CD4-positive, alpha-beta T cell treated with Interferon gamma for 1 hour (primary cell): Measurements from ENCODE around the gene PKD1.
"Not testable (repeated sequence)": the region's sequence is repeated elsewhere in the genome, so short reads cannot be mapped to it uniquely, and the experiment has no call there.

Experiments used
- DNase-seq: peaks from one replicate; pipeline ENCODE4 v3.0.0-alpha.2; 2020

Gene PKD1

DNA sequence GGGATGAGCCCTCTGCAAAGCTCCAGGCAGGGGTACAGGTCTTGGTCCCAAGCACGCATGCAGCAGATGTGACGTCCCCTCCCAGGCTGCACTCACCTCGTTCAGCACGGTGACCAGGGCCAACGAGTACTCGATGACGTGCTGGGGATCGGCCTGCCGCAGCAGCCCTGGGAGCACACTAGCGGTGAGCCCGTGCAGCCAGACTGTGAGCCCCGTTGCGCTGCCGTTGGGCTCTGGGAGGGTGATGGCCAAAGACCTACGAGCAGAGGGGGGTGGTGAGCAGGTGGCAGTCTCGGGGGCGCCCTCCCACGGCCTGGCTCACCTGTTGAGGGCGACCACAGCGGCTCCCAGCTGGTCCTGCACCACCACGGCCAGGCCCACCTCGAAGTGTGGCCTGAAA lies 29.9 kb downstream of the PKD1 start:
- DNase-seq, result not testable (repeated sequence)

DNA sequence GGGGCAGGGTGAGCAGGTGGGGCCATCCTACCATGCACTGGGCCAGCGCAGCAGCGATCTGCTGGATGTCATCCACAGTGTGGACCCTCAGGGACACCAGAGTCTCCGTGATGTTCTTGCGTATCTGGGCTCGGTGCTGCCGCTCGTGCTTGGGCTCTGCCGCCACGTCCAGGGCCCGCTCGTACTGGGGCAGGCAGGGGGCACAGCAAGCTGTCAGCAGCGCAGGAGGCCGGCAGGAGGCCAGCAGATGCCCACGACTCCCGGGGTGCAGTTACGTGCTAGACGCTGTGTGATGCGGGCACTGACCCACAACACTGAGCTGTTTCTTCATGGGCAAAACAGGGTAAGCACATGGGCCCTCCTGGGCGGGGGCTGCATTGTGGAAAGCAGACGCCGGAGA lies 30.4 kb downstream of the PKD1 start:
- DNase-seq, result not testable (repeated sequence)

DNA sequence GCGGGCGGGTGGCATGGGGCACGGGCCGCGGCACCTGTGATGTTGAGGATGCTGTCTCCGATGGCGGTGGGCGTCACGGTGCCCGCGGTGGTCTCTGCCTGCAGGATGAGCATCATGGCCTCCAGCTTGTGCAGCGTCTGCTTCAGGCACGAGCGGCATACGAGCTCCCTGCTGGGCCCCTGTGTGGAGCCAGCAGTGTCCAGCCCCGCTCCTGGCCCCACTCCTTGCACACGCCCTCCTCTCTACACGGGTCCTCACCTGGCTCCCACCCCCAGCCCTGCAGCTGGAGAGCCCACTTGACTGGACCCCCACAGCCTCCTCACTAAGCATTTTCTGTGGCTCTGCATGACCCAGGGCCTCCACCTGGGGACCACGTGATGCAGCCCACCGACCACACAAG lies 31.2 kb downstream of the PKD1 start:
- not testable (repeated sequence) for DNase-seq

DNA sequence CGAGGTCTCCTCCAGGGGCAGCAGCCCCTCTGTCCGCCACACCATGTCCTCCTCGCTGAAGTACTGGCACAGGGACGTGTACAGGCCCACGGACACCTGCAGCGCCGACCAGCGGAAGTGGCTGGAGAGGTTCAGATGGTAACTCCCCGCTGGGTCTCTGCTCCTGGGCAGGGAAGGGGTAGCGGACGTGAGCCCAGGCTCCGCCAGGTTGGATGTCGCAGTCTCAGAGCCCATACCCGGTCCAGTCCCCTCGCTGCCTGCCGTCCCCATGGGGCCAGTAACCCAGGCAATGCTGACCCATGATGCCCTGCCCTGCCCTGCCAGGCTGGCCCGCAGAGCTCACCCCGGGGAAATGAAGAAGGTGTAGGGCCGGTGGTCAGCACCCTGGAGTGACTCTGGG lies 33.2 kb downstream of the PKD1 start:
- DNase-seq, result no peak

DNA sequence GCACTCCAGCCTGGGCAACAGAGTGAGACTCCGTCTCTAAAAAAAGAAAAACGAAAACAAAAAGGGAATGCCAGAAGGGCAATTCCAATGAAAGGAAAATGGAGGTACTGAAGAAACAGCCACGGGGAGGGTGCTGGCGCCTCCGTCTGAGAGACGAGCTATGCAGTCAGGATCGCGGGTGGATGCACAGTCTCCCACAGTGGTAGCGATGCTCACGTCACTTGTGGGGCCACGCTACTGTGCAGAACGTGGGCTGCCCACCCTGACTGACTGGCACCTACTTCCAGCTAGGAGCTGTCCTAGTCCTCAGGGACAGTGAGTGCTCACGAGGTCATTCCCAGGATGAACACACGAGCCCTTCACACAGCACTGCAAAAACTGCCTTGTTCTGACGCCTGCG lies 34.1 kb downstream of the PKD1 start:
- not testable (repeated sequence) for DNase-seq

DNA sequence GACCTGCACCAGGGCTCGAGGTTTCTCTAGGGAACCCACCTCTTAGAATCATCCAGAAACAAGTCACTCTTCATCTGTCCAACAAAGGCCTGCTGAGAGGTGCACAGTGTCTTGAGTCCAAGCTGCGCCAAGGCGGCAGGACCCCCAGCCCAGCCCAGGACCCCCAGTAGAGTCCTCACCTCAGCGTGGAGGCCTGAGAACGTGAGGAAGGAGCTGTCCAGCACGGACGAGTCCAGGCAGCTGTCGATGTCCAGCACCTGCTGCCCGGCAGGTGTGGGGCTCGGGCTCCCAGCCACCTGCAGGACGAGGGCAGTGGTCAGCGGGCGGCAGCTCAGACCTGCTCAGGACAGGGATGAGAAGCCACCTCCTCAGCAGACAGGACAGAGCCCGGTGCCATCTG lies 38.0 kb downstream of the PKD1 start:
- not testable (repeated sequence) for DNase-seq

DNA sequence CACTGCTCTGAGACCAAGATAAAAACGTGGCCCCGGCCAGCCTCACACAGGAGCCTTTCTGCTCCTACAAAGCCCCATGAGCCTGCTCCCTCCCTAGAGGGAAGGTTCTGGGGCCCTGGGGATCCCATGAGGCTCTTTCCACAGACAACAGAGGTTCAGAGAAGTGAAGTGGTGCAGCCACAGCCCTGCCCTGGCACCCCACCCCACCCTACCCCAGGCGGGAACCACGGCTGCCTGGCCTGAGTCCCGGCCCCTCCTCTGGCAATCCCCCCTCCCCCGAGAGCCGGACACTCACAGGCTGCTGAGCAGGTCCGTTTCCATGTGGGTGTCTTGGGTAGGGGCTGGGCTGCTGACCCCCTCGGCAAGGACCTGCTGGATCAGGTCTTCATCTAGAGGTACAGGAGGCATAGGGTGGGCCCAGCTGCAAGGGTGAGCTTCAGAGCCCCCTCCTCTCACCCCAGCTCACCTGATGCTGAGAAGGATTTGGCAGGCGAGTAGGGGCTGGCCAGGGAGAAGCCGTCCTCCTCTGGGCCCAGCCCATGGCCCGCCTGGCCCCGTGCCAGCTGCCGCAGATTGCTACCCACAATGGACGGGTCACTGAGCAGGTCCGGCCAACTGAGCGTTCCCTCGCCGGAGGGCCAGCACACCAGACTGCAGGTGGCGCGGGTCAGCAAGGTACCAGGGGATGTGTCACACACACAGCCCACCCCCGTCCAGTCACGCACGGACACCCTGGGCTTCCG lies 38.7 kb downstream of the PKD1 start:
- no peak for DNase-seq

DNA sequence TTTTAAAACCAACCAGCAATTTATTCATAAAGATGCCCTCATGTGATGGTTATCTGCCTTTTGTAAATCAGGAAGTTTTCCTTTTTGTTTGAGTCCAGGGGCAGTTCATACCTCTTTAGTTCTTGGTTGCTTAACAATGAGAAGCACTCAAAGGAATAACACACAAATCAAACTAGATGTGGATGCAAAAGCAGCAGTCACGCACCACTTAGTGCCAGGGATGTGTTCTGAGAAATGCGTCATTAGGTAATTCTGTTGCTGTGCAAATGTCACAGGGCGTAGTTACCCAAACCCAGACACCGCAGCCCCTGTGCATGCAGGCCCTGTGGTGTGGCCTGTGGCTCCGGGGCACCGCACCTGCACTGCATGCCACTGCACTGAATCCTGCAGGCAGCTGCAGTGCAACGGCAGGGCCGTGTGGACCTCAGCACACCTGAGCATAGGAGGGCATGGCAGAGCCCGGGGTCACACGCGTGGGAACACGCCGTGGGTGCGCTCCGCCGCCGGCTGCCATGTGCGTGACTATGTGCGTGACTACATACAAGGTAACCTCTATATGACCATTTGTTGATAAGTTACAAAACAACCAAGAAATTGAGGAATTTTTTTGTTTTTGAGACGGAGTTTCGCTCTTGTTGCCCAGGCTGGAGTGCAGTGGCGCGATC lies 39.6 kb downstream of the PKD1 start:
- DNase-seq, result no peak

DNA sequence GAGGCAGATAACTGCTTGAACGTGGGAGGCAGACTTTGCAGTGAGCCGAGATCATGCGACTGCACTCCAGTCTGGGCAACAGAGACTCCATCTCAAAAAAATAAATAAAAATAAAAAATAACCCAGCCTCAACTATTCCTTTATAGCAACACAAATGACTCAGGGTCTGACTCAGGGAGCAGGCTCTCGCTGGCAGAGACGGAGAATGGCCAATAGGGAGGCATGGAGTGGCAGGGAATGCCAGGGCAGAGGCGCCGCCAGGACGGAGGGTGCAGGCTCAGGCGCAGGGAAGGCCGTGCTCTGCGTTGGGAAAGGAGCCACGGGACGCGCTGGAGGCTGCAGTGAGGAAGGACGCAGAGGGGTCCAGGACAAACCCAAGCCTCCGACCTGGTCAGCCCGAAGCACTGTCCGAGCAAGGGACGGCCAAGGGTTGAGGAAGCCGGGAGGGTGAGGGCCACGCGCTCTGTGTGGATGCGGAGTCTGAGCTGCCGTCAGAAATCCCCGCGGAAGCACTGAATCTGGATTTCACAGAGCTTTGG lies 40.3 kb downstream of the PKD1 start:
- no peak for DNase-seq

DNA sequence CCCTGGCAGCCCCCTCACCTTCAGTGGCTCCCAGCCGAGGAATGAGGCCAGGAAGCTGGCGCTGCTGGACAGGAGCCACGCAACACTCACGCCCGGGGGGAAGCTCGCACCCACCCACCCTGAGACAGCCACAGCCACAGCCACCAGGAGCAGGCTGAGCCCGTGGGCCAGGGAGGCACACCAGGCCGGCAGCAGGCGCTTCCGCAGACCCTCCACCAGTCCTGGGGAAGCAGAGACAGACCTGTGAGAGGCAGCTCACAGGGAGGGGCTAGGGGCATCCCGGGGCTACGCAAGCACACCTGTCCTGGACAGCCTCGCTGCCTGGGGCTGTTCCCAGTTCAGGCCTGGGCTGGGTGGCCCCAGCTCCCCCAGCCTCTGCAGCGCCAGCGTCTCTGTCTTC lies 41.9 kb downstream of the PKD1 start:
- DNase-seq, result no peak

DNA sequence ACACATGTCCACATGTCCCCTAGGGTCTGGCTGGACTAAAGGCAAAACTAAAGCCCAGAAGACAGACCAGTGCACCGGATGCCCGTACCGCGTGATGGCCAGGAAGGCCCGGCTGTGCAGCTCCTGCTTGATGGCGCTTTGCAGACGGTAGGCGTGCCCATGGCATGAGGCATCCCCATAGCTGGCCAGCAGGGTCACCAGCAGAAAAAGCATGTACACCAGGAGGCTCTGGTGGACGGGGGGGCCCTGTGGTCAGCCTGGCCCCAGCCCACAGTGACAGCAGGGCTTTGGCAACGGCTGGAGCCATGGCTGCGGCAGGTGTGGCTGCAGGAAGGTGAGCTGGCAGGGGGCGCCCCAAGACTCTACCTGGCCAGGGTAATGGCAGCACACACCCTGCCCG lies 42.8 kb downstream of the PKD1 start:
- no peak for DNase-seq

DNA sequence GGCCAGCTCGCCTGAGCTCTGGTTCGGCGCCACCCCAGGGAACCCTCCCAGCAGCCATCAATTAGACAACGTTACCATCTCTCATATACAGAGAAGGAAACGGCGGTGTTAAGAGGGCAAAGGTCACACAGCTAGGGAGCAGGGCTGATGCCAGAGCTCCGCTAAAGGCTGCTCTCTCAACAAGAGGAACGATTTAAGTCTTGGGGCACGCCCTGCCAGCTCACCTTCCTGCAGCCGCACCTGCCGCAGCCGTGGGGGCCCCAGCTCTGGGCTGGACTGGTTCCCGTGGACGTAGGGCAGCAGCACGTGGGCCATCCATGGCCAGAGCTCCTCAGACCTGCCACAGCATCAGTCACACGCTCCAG lies 43.5 kb downstream of the PKD1 start:
- DNase-seq, result no peak

DNA sequence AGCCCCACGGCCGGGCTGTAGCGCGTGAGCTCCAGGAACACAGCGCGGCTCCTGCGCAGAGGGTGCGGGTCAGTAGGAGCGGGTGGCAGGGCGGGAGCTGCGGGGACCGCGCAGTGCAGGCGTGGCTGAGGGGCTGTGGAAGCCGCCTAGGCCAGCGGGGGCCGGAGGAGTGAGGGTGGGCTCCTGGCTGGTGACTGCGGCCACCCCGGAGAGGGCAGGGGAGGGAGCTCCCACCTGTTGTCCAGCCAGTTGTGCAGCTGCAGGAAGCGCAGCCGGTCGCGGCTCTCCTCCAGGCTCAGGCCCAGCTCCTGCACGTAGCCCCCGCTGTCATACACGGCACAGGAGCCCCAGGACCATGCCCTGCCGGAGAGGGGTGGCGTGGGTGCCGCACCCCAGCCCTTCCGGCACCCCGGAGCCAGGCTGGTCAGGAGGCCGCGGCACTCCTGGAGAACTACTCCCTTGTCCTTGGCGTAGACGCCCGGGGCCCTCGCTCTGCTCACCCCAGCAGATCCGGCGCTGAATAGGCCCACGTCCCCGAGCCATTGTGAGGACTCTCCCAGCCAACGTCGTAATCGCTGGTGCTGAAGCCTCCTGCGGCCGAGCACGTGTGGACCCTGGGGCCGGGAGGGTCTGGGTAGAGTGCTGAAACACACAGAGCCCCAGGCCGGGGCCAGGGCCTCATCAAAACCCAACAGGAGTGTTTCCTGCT lies 44.0 kb downstream of the PKD1 start:
- DNase-seq, result no peak

DNA sequence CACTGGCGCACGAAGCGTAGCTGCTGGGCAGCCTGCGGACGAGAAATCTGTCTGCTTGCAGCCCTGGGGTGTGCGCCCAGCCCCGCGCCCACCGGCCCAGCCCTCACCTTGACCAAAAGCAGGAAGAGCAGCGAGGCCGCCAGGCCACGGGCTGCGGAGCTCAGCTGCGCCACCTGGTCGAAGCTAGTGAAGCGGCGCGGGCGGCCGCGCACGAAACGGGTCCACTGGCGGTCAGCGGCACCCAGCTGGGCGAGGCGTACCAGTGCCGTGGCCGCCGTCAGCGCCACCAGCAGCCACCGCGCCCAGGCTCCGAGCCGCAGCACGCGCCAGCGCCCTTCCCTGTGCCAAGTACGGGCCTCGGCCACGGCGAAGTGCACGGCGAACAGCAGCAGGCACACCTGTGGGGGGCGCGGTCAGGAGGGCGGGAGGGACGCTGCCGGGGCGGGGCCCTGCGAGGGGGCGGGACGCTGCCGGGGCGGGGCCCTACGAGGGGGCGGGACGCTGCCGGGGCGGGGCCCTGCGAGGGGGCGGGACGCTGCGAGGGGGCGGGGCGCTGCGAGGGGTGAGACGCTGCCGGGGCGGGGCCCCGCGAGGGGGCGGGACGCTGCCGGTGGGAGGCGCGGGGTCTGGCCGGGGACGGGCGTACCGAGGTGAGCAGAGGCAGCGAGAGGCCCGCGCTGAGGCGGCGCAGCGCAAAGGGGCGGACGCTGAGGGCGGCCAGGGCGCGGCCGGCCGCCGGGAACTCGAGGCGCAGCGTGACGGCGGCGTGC lies 44.7 kb downstream of the PKD1 start:
- peak; percentile 61 for DNase-seq

DNA sequence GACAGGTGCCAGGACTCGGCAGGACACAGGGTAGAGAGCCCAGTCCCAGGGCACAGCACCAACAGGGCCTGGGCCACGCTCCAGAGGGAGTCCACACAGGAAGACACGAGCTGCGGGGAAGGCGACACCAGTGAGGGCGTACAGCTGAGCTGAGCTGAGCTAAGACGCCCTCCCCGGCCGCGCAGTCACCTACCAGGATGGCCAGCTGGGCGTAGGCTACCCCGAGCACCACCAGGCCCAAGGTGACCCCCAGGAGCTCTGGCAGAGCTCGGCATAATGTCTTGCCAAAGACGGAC lies 45.3 kb downstream of the PKD1 start:
- DNase-seq, result no peak

DNA sequence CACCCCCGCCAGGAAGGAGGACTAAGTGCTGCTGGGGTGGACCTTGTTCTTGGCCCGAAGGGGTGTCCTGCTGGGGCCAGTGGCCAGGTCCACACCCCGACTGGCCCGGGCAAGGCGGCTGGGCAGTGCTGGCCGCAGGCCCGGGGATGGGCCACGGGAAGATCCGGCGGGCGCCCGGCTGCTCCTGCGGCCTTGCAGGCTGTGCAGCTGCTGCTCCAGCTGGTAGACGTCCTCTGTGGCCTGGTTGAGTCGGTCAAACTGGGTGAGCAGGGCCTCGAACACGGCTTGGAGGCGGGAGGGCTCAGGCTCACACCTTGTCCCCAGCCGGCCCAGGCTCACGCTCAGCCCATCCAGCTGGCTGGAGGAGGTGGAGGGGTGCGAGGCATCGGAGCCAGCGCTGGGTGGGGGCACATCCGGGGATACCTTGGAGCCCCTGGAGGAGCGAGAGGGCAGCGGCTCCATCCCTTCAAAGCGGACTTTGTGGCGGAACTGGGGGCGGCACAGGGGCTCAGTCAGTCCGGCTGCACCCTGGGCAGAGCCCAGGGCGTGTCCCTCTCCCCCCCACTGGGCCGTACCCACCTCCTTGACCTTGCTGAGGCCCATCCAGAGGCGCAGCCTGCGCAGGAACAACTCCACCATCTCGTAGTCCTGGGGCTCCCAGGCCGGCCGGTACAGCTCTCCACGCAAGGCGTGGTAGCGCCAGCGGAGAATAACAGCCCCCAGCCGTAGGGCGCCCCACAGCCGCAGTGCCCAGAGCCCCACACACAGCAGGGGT lies 45.8 kb downstream of the PKD1 start:
- DNase-seq, result no peak

DNA sequence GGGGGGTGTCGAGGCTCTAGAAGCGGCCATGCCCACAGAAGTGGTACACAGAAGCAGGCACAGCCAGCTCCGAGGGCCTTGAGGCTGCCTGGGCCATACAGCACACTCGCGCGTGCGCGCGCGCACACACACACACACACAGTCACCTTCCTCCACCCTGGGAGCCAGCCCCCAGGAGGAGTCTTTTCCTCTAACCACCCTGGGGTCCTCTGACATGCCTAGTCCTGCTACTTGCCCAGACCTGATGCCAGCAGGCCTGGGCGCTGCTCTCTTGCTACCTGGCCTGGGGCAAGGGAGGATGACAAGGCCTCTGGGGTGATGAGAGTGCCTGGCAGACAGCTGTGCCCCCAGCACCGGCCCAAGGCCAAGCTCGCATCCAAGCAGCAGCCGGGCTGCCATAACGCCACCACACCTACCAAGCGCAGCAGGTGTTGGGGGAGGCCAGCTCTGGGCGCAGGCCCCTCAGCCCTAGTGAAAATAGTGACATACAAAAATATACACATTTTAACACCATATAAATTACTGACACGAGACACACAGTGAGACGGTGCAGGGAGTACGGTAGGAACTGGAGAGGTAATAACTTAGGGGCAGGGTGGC lies 46.8 kb downstream of the PKD1 start:
- DNase-seq, result no peak

DNA sequence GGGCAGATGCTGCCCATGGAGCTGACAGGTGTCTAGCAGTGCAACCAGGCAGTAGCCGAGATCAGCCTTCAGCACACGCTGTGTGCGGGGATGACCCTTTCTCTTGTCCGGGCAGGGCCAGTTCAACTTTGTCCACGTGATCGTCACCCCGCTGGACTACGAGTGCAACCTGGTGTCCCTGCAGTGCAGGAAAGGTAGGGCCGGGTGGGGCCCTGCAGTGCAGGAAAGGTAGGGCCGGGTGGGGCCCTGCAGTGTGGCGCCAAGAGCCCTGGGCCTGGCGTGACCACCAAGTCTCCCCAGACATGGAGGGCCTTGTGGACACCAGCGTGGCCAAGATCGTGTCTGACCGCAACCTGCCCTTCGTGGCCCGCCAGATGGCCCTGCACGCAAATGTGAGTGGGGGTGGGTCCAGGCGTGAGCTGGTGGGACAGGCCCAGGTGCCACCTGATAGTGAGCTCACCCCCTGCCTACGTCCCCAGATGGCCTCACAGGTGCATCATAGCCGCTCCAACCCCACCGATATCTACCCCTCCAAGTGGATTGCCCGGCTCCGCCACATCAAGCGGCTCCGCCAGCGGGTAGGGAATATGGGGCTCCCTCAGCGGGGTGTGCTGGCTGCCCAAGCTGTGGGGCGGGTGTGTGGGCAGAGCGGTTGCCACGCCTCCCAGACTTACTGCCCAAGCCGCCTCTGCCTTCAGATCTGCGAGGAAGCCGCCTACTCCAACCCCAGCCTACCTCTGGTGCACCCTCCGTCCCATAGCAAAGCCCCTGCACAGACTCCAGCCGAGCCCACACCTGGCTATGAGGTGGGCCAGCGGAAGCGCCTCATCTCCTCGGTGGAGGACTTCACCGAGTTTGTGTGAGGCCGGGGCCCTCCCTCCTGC lies 47.7 kb downstream of the PKD1 start:
- DNase-seq, result no peak

DNA sequence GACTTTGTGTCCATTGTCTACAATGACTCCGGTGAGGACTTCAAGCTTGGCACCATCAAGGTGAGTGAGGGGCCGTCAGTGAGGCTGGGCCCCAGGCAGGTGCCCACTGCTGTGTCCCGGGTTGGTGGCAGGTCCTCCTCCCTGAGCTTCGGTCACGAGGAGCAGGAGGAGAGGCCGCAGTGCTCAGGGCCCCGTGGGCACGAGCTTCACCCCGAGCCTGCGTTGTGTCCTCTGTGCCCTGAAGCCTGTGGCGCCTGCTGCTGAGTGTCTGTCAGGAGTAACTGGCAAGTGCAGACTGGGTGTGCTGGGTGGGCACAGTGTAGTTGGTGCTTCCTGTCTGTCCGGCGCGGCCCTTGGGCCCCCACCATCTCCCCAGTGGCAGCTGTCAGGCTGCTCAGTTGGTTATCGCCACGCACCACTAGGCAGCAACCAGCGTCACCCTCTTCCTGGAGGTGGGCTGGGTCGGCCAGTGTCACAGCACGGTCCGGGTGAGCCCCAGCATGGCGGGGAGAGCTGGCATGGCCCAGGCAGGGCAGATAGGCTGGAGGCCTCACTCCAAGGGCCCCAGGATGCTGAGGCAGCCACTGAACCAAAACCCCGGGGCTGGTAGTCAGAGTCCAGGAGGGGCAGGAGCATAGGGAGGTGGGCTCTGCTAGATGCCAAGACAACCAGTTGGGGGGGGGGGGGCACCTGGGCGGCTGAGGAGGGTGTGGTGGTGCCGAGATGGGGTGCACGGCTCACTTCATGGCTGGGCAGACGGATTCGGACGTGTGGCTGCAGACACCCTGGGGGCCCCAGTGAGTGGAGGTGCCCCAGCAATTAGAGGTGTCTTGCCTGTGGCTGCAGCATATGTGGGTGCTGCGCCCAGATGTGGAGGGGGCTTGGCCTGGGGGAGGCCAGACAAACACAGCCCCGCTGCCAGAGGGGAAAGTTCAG lies 48.6 kb downstream of the PKD1 start:
- DNase-seq, result no peak
